Right lobe of liver (tissue), 6 donors: ENCODE data around the gene REG1A. TPM values are rescaled to one million over a fixed set of nuclear protein-coding genes. Genes with fewer than 3 reads are reported as not detected.

ENCODE experiments used
- ATAC-seq, 4 donors: fragments of 200-7000 bp; cut with Tn5 transposase; one replicate each; pipeline ENCODE4 v1.9.1; 2020; ENCODE audit warnings: mild to moderate bottlenecking in 4 of 4, moderate library complexity in 4 of 4
- DNase-seq, 3 donors: peaks; one replicate each; pipeline ENCODE4 v3.0.0-alpha.2; 2020
- H3K27ac ChIP-seq, 3 donors: fragments of 200-600 bp; one replicate each; pipeline ENCODE4 v1.8.0; 2022
- H3K27me3 ChIP-seq, 2 donors: fragments of 200-600 bp; one replicate each; pipeline ENCODE4 v1.8.0; 2022
- H3K36me3 ChIP-seq, 4 donors: fragments of 200-600 bp; sonication (generic) in 1 of 4; one replicate each; pipeline versions ENCODE4 v1.5.1 to v1.8.0; 2017 to 2022; ENCODE audit warnings: control low read depth in 1 of 4
- H3K4me1 ChIP-seq, 4 donors: fragments of 200-600 bp; sonication (generic) in 1 of 4; one replicate each; pipeline versions ENCODE4 v1.5.1 to v1.8.0; 2017 to 2022; ENCODE audit warnings: control low read depth in 1 of 4
- H3K4me3 ChIP-seq, 3 donors: fragments of 200-600 bp; one replicate each; pipeline ENCODE4 v1.8.0; 2022
- H3K9me3 ChIP-seq, 4 donors: fragments of 200-600 bp; sonication (generic) in 1 of 4; one replicate each; pipeline versions ENCODE4 v1.5.1 to v1.8.0; 2017 to 2022; ENCODE audit warnings: control low read depth in 1 of 4
- POLR2A ChIP-seq: fragments of 450-650 bp; IDR thresholded peaks from one replicate; pipeline ENCODE4 v1.6.1; 2017; ENCODE audit warnings: antibody characterized with exemption, mild to moderate bottlenecking
- WGBS: methylation state at CpG from one replicate; pipeline ENCODE4 v1.1.6; 2018; ENCODE audit warnings: low coverage, low lambda C conversion rate; ENCODE audit not compliant: insufficient coverage; ENCODE audit errors: missing lambda C conversion rate; 5-methylcytosine and 5-hydroxymethylcytosine counted together
- intact Hi-C, 2 donors: fragments of 100-400 bp; cut with DNase I; formaldehyde crosslinking; loops; one replicate each; pipeline versions ENCODE4 v1.11.2 to v1.14.1; 2022
- total RNA-seq, 6 experiments: library from RNA; depleted of rRNA in 2 of 6; stranded (reverse); fragments of >200 nt in 2 of 6; fragmentation: NEBNext Ultra II Directional in 3 of 6; extraction: Animal tissue kit (Norgen Biotek cat#: 25700) in 3 of 6; gene quantifications; one replicate each; pipeline versions ENCODE4 v1.1.0 to v1.2.4, GENCODE V29; 2016 to 2023
- TF ChIP-seq, protein P1 (sequence below), 4 donors: fragments of 200-600 bp in 3 of 4; fragments of 450-650 bp in 1 of 4; IDR thresholded peaks; one replicate each; pipeline versions ENCODE4 v1.5.1 to v1.8.0; 2016 to 2022; ENCODE audit warnings: antibody characterized with exemption in 4 of 4, mild to moderate bottlenecking in 2 of 4
- donor health status: DM: no; HTN: yes; CAD: no.
- donor health status: DM: no; HTN: no; CAD: no.
- donor health status: DM: no; HTN: no; CAD: no.
- donor health status: DM: no; HTN: yes; CAD: no.
- donor health status: DM: no; HTN: yes; CAD: no.

REG1A gene
- total RNA-seq, 6 experiments from 2014 or later = 0.40 to 1.2 (median 0.61) TPM; not detected in 1

DNA sequence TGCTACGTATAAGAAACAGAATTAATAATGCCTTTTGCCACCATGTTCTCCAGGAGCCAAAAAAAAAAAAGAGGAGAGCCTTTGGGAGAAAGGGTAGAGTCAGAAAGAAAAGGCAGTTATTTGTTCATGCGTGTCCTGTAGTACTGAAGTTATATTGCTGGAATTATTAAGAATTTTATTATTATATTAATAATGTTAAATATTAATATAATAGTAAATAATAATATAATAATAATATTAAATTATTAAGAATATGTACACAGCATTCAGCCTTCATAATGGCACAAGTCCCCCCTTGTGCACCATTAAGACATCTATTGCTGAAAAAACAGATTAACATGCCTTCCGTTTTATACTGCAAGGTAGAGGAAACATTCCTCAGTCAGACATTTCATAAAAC is 8.1 kb downstream of the REG1A start:
- no peaks in the 10 kb centered on the region for H3K4me1 ChIP-seq
- no peaks in the 10 kb centered on the region for H3K27me3 ChIP-seq
- intact Hi-C loops = no loop called here
- DNase-seq (no peak), ATAC-seq (no peak)
- no peak overlapping the region for H3K27ac ChIP-seq
- no peaks in the 10 kb centered on the region for H3K9me3 ChIP-seq
- WGBS = 69% methylated on average over 3 of the region's 3 CpGs
- H3K4me3 ChIP-seq = no peak overlapping the region
- no peak for TF ChIP-seq POLR2A
- TF ChIP-seq, protein P1, sequence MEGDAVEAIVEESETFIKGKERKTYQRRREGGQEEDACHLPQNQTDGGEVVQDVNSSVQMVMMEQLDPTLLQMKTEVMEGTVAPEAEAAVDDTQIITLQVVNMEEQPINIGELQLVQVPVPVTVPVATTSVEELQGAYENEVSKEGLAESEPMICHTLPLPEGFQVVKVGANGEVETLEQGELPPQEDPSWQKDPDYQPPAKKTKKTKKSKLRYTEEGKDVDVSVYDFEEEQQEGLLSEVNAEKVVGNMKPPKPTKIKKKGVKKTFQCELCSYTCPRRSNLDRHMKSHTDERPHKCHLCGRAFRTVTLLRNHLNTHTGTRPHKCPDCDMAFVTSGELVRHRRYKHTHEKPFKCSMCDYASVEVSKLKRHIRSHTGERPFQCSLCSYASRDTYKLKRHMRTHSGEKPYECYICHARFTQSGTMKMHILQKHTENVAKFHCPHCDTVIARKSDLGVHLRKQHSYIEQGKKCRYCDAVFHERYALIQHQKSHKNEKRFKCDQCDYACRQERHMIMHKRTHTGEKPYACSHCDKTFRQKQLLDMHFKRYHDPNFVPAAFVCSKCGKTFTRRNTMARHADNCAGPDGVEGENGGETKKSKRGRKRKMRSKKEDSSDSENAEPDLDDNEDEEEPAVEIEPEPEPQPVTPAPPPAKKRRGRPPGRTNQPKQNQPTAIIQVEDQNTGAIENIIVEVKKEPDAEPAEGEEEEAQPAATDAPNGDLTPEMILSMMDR (IDR thresholded peaks at IDR 0.05) = no peak
- H3K36me3 ChIP-seq = no peaks in the 10 kb centered on the region

DNA sequence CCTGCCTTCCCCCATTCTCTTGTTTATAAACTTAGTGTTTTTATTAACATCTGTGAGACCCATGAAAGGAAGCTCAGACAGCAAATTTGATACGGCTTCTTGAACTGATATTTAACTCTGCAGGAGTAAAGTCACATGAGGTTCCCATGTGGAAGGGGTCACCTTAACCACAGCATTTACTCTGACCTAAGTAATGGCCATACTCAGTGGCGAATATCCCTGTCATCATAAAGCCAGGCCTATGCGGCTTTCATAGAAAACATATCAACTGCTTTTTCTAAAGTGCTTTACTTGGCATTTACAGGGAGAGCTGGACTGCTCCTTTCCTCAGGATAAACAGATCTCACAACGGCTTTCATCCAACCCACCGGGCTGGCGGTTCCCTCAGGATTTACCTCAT is 9.0 kb downstream of the REG1A start:
- Histone ChIP-seq H3K9me3 (no peaks in the 10 kb centered on the region), H3K36me3 (no peaks in the 10 kb centered on the region), H3K4me1 (no peaks in the 10 kb centered on the region), H3K27me3 (no peaks in the 10 kb centered on the region), H3K27ac (no peak overlapping the region), H3K4me3 (no peak overlapping the region)
- intact Hi-C loops = no loop called here
- TF ChIP-seq, protein P1 (IDR thresholded peaks at IDR 0.05) = no peak
- TF ChIP-seq POLR2A = no peak
- ATAC-seq = no peak
- no peak for DNase-seq
- WGBS = 57% methylated on average over 6 of the region's 6 CpGs

- ATAC-seq (no peak), DNase-seq (no peak)
- H3K27me3 ChIP-seq = no peaks in the 10 kb centered on the region
- TF ChIP-seq, protein P1 (IDR thresholded peaks at IDR 0.05) = no peak
- TF ChIP-seq POLR2A = no peak
- intact Hi-C loops = no loop called here
- no peaks in the 10 kb centered on the region for H3K4me1 ChIP-seq
- no peaks in the 10 kb centered on the region for H3K36me3 ChIP-seq
- no peak overlapping the region for H3K27ac ChIP-seq
- H3K4me3 ChIP-seq = no peak overlapping the region
- H3K9me3 ChIP-seq = no peaks in the 10 kb centered on the region
Measured at GRCh38 chr2:79129804-79130203, 9.5 kb downstream of the REG1A start.

DNA sequence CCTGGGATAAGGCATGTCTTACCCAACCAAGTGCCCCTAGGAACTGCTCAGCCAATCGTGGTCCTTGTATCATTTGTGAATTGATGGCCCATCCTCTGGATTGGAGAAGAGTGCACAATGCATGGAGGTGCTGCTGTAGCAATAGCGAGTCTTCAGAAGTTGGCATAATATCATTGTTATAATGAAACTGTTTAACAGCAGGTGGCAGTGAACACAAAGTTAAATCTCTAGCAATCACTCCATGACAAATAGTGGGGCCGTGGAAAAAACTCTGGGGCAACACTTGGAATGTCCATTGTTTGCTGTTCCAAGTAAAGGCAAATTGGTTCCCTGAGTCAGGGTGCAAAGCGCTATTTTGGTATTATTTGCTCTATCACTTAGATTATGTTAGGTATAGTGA is 11.4 kb downstream of the REG1A start:
- Histone ChIP-seq H3K27ac (no peak overlapping the region), H3K27me3 (no peaks in the 10 kb centered on the region), H3K36me3 (no peaks in the 10 kb centered on the region), H3K4me1 (no peaks in the 10 kb centered on the region), H3K4me3 (no peak overlapping the region), H3K9me3 (no peaks in the 10 kb centered on the region)
- intact Hi-C loops = no loop called here
- WGBS = 50% methylated on average over 2 of the region's 4 CpGs
- ATAC-seq (no peak), DNase-seq (no peak)
- TF ChIP-seq, protein P1 (IDR thresholded peaks at IDR 0.05) = no peak
- no peak for TF ChIP-seq POLR2A

DNA sequence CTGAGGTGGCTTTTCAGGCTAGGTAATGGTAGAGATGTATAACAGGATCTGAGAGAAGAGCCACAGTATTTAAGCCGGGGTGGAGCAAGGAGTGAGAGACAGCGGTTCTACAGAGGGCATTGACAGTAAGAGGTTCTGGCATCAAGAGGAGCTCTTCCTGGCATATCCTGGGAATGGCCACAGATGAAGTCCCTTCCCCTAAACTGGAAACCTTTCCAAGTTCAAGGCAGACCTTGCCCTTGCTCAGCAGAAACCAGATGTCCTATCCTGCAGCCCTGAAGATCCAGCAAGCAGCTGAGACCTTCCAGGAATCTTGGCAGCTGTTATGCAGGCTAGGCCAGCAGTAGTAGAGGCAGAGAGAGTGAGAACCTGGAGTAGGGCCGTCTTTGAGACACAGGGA is 18.1 kb downstream of the REG1A start:
- no peak overlapping the region for H3K4me3 ChIP-seq

More for the DNA sequence above, 18.1 kb downstream of the REG1A start:
- 48% methylated on average over 2 of the region's 3 CpGs for WGBS
- Histone ChIP-seq H3K9me3 (no peaks in the 10 kb centered on the region), H3K4me1 (no peaks in the 10 kb centered on the region), H3K36me3 (no peaks in the 10 kb centered on the region), H3K27me3 (no peaks in the 10 kb centered on the region), H3K27ac (no peak overlapping the region)
- intact Hi-C loops = no loop called here
- DNase-seq (no peak), ATAC-seq (no peak)
- TF ChIP-seq, protein P1 (IDR thresholded peaks at IDR 0.05) = no peak
- TF ChIP-seq POLR2A = no peak
